Measurements from ENCODE around the gene STK4.
"Not testable (repeated sequence)": the region's sequence is repeated elsewhere in the genome, so short reads cannot be mapped to it uniquely, and the experiment has no call there.

STK4 gene

GRCh38 chr20:45058168-45058850 lies 92.0 kb downstream of the STK4 start:
- no peak for DNase-seq

DNA sequence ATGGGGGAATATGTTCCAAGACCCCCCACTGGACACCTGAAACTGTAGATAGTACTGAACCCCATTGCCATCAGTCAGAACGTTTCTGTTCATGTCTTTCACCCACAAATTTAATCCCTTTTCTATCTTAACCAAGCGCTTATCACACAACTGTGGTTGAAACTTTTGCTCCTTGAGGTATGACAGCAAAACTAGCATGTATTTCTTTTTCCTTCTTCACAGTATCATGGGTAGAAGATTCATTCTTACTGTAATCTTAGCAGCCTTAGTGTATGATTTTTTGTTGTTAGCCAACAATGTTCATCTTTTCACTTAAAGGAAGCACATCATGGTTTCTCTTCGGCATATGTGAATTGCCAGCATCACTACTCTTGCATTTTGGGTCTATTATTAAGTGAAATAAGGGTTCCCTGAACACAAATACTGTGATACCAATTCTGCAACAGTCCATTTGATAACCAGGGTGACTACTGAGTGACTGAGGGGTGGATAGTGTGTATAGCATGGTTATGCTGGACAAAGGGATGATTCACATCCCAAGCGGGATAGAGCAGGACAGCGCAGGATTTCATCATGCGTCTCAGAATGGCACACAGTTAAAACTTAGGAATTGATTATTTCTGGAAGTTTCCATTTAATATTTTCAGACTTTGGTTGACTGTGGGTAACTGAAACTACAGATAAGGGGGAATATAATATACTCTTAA lies 92.9 kb downstream of the STK4 start:
- DNase-seq: no peak

DNA sequence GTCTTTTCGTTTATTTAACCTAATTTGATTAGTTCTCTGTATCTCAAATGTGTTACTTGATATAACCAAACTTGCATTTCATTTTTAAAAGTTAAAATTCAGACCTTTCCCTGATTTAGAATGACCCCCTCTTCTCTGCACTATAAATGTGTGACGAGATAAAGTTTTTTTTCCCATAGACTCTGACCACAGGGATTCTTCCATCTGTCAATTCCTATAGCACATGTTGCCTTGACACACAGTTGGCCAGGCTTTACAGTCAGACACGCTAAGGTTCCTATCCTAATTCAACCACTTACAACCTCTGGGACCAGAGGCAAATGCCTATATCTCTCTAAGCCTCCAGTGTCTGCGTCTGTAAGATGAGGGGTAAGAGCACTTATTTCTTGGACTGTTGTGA lies 94.0 kb downstream of the STK4 start:
- DNase-seq: peak; percentile 52

GRCh38 chr20:45061244-45061643 lies 94.9 kb downstream of the STK4 start:
- DNase-seq: no peak

DNA sequence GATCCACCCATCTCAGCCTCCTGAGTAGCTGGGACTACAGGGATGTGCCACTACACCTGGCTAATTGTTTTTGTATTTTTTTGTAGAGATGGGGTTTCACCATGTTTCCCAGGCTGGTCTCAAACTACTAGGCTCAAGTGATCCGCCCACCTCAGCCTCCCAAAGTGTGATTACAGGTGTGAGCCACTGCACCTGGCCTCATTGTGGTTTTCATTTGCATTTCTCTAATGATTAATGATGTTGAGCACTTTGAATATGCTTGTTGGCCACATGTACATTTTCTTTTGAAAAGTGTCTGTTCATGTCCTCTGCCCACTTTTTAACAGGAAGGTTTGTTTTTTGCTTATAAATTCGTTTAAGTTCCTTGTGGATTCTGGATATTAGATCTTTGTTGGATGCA lies 96.8 kb downstream of the STK4 start:
- DNase-seq: not testable (repeated sequence)

DNA sequence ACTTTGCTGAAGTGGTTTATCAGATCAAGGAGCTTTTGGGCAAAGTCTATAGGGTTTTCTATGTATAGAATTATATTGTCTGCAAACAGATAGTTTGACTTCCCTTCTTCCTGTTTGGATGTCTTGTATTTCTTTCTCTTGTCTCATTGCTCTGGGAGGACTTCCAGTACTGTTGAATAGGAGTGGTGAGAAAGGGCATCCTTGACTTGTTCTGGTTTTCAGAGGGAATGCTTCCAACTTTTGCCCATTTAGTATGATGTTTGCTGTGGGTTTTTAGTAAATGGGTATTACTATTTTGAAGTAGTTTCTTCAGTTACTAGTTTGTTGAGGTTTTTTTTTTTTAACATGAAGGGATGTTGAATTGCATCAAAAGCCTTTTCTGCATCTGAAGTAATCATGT lies 98.5 kb downstream of the STK4 start:
- DNase-seq: no peak

DNA sequence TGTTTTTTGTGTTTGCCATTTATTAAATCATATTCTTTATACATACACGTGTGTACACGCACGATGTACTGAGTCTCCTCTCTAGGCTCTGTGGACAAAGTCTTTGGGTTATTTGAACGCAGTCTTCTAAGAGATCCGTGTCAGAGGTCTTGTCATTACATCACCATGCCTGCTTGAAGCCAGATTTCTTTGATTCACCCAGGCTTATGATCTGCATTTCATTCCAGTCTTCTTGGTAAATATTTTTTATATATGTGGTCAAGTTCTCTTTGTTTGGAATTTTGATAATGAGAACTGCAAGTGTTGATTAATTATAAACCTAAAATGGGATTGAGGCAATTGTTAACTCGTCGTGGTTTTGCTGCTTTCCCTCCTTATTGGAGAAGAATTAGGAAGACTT lies 100.1 kb downstream of the STK4 start:
- no peak for DNase-seq

- DNase-seq: no peak
Observed at GRCh38 chr20:45067087-45067486, 100.8 kb downstream of the STK4 start.

DNA sequence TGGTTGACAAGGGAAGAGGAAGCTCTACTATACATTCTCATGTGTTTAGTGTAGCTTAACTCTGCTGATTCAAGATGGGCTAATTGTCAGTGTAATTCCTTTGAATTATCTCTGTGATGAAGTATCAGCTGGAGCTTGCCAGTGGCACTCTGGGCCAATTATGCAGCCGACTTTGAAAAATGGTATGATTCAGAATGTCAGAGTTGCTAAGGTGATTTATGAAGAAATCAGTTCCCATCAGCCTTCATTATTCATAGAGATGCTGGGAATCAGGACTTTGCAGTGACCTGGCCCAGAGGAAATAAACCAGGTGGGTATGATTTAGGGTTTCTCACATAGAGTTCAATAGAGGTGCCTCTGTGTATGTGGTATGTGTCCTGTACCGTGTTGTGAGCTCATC lies 101.2 kb downstream of the STK4 start:
- DNase-seq: no peak

DNA sequence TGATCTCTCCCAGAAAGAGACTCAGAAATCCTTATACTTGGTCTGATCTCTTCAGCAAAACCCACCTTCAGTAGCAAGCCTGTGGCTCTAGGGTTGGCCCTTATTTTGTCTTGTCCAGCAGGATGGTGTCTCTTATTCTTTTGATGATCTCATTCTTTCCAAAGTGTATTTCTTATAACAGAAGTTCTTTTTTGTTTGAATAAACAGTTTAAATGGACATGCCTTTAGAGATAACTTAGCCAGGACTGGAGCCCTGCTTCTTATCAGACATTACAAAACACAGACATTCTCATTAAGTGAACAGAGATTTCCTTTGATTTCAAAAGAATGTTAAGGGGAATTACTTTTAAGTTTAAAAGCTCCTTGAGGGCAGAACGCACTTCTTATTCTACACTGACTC lies 102.9 kb downstream of the STK4 start:
- DNase-seq: no peak

- no peak for DNase-seq
Observed at GRCh38 chr20:45070932-45071632, 104.8 kb downstream of the STK4 start.

- no peak for DNase-seq
Observed at GRCh38 chr20:45072066-45072465, 105.8 kb downstream of the STK4 start.

DNA sequence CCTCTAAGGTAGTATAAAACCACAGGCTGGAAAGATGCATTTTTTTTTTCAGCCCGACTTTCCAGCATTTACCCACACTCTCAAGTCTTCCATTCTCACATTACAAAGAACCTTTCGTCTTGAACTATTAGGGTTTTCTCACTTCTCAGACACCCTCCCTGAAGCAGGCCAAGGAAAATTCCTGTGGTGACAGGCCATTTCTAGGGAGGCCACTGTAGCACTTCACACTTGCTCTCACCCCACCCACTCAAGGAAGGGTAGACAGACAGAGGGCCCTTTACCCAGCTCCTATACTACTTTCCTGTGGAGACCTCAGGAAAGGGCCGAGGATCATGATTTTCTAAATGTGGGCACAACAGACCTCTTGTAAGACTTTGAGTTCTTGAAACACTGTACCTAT lies 106.9 kb downstream of the STK4 start:
- DNase-seq: no peak

GRCh38 chr20:45077559-45077958 lies 111.2 kb downstream of the STK4 start:
- DNase-seq: no peak

GRCh38 chr20:45080867-45081624 lies 114.7 kb downstream of the STK4 start:
- no peak for DNase-seq

DNA sequence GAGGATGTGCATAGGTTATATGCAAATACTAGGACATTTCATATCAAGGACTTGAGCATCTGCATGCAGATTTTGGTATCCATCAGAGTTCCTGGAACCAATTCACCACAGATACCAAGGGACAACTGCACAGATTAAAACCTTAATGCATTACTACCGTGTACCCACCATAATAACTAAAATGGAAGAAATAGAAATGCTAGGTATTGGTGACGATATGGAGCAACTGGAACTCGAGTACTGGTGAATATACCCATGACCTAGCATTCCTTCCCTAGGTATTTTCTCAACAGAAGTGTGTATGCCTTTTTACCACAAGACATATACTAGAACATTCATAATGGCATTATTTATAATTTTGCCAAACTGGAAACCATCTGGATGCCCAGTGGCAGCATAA lies 116.2 kb downstream of the STK4 start:
- no peak for DNase-seq

- no peak for DNase-seq
Observed at GRCh38 chr20:45083127-45083526, 116.8 kb downstream of the STK4 start.

DNA sequence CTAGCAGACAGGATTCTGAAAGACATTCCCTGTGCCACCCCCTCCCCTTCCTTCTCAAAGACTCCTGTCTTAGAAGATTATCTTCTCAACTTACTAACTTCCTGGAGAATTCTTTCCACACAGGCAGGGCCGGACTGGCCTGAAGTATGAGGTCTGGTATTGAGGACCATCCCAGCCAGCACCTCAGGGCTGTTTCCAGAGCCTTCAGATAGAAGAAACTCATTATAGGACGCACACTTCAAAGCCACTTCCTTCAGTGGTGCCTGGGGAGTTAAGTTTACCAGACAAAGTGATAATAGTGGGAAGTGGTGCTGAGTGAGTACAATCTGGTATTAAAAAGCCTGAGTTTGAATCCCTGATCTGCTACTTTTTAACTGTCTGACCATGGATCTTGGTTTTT lies 119.0 kb downstream of the STK4 start:
- no peak for DNase-seq

DNA sequence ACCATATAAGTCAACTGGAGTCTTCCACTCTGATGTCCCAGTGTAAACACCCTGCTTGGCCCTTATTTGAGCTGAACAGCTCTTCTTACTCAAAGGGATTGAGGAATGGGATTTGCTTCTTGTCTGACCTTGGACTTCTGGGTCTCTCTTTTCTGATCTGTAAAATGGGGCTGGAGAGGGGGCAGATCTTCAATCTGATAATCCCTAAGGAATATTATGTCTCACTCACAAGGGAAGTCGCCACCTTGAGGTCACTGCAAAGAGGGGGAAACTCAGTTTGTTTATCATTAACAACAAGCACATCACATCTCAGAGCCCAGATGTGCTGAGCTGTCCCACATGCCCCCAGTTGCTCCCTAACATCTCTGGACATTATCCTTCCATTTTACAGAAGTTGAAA lies 119.6 kb downstream of the STK4 start:
- no peak for DNase-seq

DNA sequence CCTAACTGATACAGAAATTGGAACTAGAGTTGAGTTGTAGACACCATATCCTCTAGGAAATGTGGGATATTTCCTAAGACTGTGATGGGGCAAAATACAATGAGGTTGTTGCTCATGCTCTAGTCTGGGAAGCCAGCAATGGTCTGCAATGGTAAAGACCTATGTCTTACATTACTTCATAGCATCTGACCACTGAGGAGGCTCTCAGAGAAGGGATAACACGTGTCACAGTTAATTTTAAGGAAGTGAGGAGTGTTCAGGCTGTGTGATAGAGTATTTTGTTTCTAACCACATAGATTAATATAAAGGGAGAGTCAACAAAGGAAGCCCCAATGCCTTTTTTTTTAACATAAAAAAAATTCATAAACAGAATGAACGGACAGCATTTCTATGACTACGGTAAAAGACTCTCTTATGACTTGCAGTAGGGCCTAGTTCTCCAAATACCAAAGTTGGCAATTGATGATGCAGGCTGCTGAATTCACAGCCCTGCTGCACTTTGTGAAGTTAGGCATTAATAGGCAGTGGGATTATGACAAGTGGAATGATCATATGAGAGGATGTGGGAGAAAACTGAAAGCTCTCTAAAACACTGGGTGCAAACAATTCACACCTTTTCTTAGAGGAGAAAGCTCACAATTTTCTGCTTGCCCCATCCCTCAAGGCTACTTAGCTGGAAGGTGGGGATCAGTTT lies 120.9 kb downstream of the STK4 start:
- DNase-seq: no peak

GRCh38 chr20:45087814-45088213 lies 121.5 kb downstream of the STK4 start:
- no peak for DNase-seq

DNA sequence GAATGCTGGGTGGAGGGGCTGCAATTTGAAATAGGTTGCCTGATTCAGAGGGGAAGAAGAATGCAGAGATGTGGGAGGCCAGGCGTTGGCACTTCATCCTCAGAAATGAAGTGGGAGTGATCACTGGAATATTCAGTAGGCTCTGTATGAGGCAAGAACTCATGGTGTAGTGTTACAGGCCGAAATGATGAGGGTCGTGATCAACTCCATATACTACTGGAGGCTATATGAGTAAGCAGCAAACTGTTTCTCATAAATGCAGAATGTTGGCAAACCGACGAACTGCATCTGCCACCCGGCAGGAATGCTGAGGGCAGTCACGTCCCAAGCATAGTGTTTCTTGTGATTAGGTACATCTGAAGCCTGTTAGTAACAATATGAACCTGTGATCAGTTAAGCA lies 121.9 kb downstream of the STK4 start:
- no peak for DNase-seq

DNA sequence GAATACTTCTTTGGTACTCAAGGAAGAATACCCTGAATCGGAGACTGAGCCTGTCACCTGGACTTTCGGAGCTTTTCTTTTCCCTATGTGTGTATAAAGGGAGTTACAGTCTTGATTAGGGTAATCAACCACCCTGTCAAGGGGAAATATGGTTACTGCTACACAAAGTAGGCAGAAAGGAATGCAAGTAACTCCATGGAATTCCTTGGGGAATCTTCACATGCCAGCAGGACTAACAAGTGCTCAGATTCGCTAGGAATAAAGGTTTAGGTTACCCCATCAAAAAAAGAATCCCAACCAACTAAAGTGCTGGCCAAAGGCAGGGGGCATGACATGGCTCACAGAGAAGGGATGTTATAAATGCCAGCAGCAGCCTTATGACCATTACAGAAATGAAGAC lies 124.2 kb downstream of the STK4 start:
- DNase-seq: no peak
